B cell (primary cell): ENCODE measurements around the gene RXYLT1.

Experiments used
- EZH2 ChIP-seq: IDR thresholded peaks from 2 replicates; pipeline ENCODE4 v1.6.1; 2012; ENCODE audit warnings: borderline replicate concordance, low read depth, mild to moderate bottlenecking, moderate library complexity, low read length; ENCODE audit not compliant: insufficient read depth, poor library complexity, severe bottlenecking
- TF ChIP-seq, protein P1 (sequence below): fragments of 200-600 bp; IDR thresholded peaks from one replicate; pipeline ENCODE4 v1.8.0; 2022; ENCODE audit warnings: antibody characterized with exemption, mild to moderate bottlenecking

DNA sequence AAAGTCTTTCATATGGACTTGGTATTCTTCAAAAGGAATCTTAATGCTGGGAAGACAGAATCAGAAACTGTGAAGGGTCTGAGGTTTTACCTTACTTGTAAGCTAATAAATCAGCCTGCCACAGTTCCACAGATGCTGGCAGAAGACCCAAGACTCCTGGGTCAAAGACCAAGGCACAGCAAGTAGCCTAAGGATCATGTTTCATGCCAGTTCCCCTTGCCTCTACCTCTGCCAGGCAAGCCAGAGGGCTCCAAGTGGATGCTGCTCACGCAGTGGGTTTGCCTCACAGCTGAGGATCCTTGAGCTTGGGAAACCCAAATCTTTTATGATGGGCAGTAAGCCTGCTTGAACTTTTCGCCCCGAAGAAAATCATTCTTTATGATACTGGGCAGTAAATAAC lies 15.2 kb upstream of the RXYLT1 start:
- no peak for TF ChIP-seq EZH2
- TF ChIP-seq, protein P1, sequence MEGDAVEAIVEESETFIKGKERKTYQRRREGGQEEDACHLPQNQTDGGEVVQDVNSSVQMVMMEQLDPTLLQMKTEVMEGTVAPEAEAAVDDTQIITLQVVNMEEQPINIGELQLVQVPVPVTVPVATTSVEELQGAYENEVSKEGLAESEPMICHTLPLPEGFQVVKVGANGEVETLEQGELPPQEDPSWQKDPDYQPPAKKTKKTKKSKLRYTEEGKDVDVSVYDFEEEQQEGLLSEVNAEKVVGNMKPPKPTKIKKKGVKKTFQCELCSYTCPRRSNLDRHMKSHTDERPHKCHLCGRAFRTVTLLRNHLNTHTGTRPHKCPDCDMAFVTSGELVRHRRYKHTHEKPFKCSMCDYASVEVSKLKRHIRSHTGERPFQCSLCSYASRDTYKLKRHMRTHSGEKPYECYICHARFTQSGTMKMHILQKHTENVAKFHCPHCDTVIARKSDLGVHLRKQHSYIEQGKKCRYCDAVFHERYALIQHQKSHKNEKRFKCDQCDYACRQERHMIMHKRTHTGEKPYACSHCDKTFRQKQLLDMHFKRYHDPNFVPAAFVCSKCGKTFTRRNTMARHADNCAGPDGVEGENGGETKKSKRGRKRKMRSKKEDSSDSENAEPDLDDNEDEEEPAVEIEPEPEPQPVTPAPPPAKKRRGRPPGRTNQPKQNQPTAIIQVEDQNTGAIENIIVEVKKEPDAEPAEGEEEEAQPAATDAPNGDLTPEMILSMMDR = no peak
